HG02610 (cell line): ENCODE measurements around the gene SPEN.
"Not testable (repeated sequence)": the region's sequence is repeated elsewhere in the genome, so short reads cannot be mapped to it uniquely, and the experiment has no call there.

Source experiments
- ATAC-seq: cut with Tn5 transposase; IDR thresholded peaks from one replicate; pipeline ENCODE4 v1.9.1; 2021; ENCODE audit warnings: mild to moderate bottlenecking, moderate library complexity; ENCODE audit not compliant: unreplicated experiment

SPEN gene

GRCh38 chr1:15847100-15847892 is at the start of gene SPEN:
Gene SPEN, plus strand, starts transcription at chr1:15847707. Its CDS starts 361 bp downstream, at chr1:15848068.
- ATAC-seq, result peak; percentile 59

GRCh38 chr1:15799004-15799867 is 48.3 kb upstream of the SPEN start:
- ATAC-seq, result peak; percentile 41

GRCh38 chr1:15799928-15800835 is 47.3 kb upstream of the SPEN start:
- ATAC-seq, result no peak

- ATAC-seq, result no peak
Measured at GRCh38 chr1:15802234-15802965, 45.1 kb upstream of the SPEN start.

- ATAC-seq, result no peak
Measured at GRCh38 chr1:15803380-15803779, 44.1 kb upstream of the SPEN start.

- ATAC-seq, result no peak
Measured at GRCh38 chr1:15804060-15804459, 43.4 kb upstream of the SPEN start.

GRCh38 chr1:15807121-15807520 is 40.4 kb upstream of the SPEN start:
- ATAC-seq, result no peak

GRCh38 chr1:15807549-15807948 is 40.0 kb upstream of the SPEN start, which contains the start of gene UQCRHL:
Gene UQCRHL, minus strand, starts transcription at chr1:15807649. Its CDS starts 0 bp downstream, at chr1:15807649.
- ATAC-seq, result not testable (repeated sequence)

GRCh38 chr1:15808955-15809354 is 38.6 kb upstream of the SPEN start:
- no peak for ATAC-seq

GRCh38 chr1:15810073-15810472 is 37.4 kb upstream of the SPEN start:
- no peak for ATAC-seq

GRCh38 chr1:15816674-15817073 is 30.8 kb upstream of the SPEN start:
- ATAC-seq, result no peak

GRCh38 chr1:15820478-15820877 is 27.0 kb upstream of the SPEN start:
- ATAC-seq, result no peak

GRCh38 chr1:15825800-15826199 is 21.7 kb upstream of the SPEN start:
- no peak for ATAC-seq

GRCh38 chr1:15826810-15827507 is 20.5 kb upstream of the SPEN start:
- ATAC-seq, result no peak

- not testable (repeated sequence) for ATAC-seq
Measured at GRCh38 chr1:15827567-15827966, 19.9 kb upstream of the SPEN start.

GRCh38 chr1:15828931-15829330 is 18.6 kb upstream of the SPEN start:
- not testable (repeated sequence) for ATAC-seq

- ATAC-seq, result no peak
Measured at GRCh38 chr1:15830258-15830657, 17.2 kb upstream of the SPEN start.

GRCh38 chr1:15833069-15833679 is 14.3 kb upstream of the SPEN start:
- ATAC-seq, result no peak

- ATAC-seq, result no peak
Measured at GRCh38 chr1:15833842-15834405, 13.6 kb upstream of the SPEN start.
